HEK293 (cell line): Measurements from ENCODE around the gene PDE4B.

ENCODE experiments used
- CTCF ChIA-PET: fragments of 350-600 bp; formaldehyde crosslinking; extraction: SDS; loops from one replicate; lab custom pipeline; 2021; ENCODE audit warnings: antibody characterized with exemption; lab: Yijun Ruan, JAX
- POLR2A ChIA-PET: fragments of 300-600 bp; formaldehyde crosslinking; extraction: SDS; loops from one replicate; lab custom pipeline; 2020; ENCODE audit warnings: antibody characterized with exemption, inconsistent platforms; lab: Yijun Ruan, JAX
- H3K27ac ChIP-seq: fragments of 200-500 bp; sonication (Bioruptor generic); 2 replicates; pipeline ENCODE4 v1.5.1; 2014; ENCODE audit warnings: low read depth, low read length, control low read depth, inconsistent platforms; ENCODE audit errors: extremely low read depth
- H3K36me3 ChIP-seq, 2 experiments: fragments of 200-500 bp in 1 of 2; sonication (Bioruptor generic) in 1 of 2; 1 replicate in 1 of 2; 2 replicates in 1 of 2; pipeline ENCODE4 v1.5.1; 2014 to 2017; ENCODE audit warnings: inconsistent platforms in 2 of 2, low read length in 2 of 2; ENCODE audit not compliant: control insufficient read depth in 2 of 2, insufficient read depth in 1 of 2
- H3K4me1 ChIP-seq: fragments of 200-500 bp; sonication (Bioruptor generic); 2 replicates; pipeline ENCODE4 v1.5.1; 2014; ENCODE audit warnings: mild to moderate bottlenecking, low read length, inconsistent platforms; ENCODE audit not compliant: control insufficient read depth, insufficient read depth
- H3K4me3 ChIP-seq: 2 replicates; pipeline ENCODE4 v1.5.1; 2011; ENCODE audit warnings: low read depth, mild to moderate bottlenecking, control low read depth, low read length, moderate library complexity
- H3K9me3 ChIP-seq: fragments of 200-500 bp; sonication (Bioruptor generic); 2 replicates; pipeline ENCODE4 v1.5.1; 2014; ENCODE audit warnings: low read depth, low read length, inconsistent platforms; ENCODE audit not compliant: control insufficient read depth, insufficient read depth
- EGR2 ChIP-seq: fragments of 450-650 bp; formaldehyde crosslinking; IDR thresholded peaks from 2 replicates; pipeline ENCODE4 v1.5.1; 2016; ENCODE audit warnings: low read depth, missing biosample characterization, missing genetic modification characterization
- HOXD13 ChIP-seq: sonication (generic); formaldehyde crosslinking; IDR thresholded peaks from 2 replicates; pipeline ENCODE4 v1.8.0; 2022; ENCODE audit warnings: missing genetic modification reagents, borderline replicate concordance
- SALL2 ChIP-seq: fragments of 450-650 bp; formaldehyde crosslinking; IDR thresholded peaks from 2 replicates; pipeline ENCODE4 v1.5.0; 2017; ENCODE audit warnings: missing biosample characterization, mild to moderate bottlenecking, missing genetic modification characterization, borderline replicate concordance
- SCRT2 ChIP-seq: fragments of 450-650 bp; formaldehyde crosslinking; IDR thresholded peaks from 2 replicates; pipeline ENCODE4 v1.5.1; 2016; ENCODE audit warnings: missing biosample characterization, missing genetic modification characterization
- TCF7L2 ChIP-seq: IDR thresholded peaks from 2 replicates; pipeline ENCODE4 v1.6.1; 2011; ENCODE audit warnings: low read depth, mild to moderate bottlenecking, inconsistent platforms, low read length, moderate library complexity, borderline replicate concordance
- ZNF114 ChIP-seq: fragments of 450-650 bp; formaldehyde crosslinking; IDR thresholded peaks from 2 replicates; pipeline ENCODE4 v1.5.0; 2017; ENCODE audit warnings: missing biosample characterization, missing genetic modification characterization
- ZNF138 ChIP-seq: fragments of 450-650 bp; formaldehyde crosslinking; IDR thresholded peaks from 2 replicates; pipeline ENCODE4 v1.5.1; 2016; ENCODE audit warnings: missing biosample characterization, missing genetic modification characterization, borderline replicate concordance
- ZNF221 ChIP-seq: fragments of 450-650 bp; formaldehyde crosslinking; IDR thresholded peaks from 2 replicates; pipeline ENCODE4 v1.5.1; 2017; ENCODE audit warnings: missing biosample characterization, missing genetic modification characterization, borderline replicate concordance
- ZNF311 ChIP-seq: fragments of 450-650 bp; formaldehyde crosslinking; IDR thresholded peaks from 2 replicates; pipeline ENCODE4 v1.5.1; 2017; ENCODE audit warnings: missing biosample characterization, missing genetic modification characterization, borderline replicate concordance
- ZNF341 ChIP-seq: fragments of 450-650 bp; formaldehyde crosslinking; IDR thresholded peaks from 2 replicates; pipeline ENCODE4; 2016; ENCODE audit warnings: low read depth, missing biosample characterization, missing genetic modification characterization
- ZNF391 ChIP-seq: fragments of 450-650 bp; formaldehyde crosslinking; IDR thresholded peaks from 2 replicates; pipeline ENCODE4 v1.5.1; 2016; ENCODE audit warnings: low read depth, missing biosample characterization, missing genetic modification characterization, borderline replicate concordance
- ZNF501 ChIP-seq: fragments of 450-650 bp; formaldehyde crosslinking; IDR thresholded peaks from 2 replicates; pipeline ENCODE4 v1.5.1; 2016; ENCODE audit warnings: missing biosample characterization, missing genetic modification characterization
- TF ChIP-seq, protein P1 (sequence below): fragments of 450-650 bp; formaldehyde crosslinking; IDR thresholded peaks from 2 replicates; pipeline ENCODE4 v1.5.1; 2016; ENCODE audit warnings: missing biosample characterization, missing genetic modification characterization, low read depth
- TF ChIP-seq, protein P2 (sequence below): fragments of 450-650 bp; formaldehyde crosslinking; optimal IDR thresholded peaks from 2 replicates; pipeline ENCODE3; 2016; ENCODE audit warnings: missing biosample characterization, mild to moderate bottlenecking, missing genetic modification characterization
- TF ChIP-seq, protein P3 (sequence below): fragments of 450-650 bp; formaldehyde crosslinking; IDR thresholded peaks from 2 replicates; pipeline ENCODE4 v1.5.1; 2016; ENCODE audit warnings: missing biosample characterization, missing genetic modification characterization, borderline replicate concordance
- TF ChIP-seq, protein P4 (sequence below): fragments of 450-650 bp; formaldehyde crosslinking; IDR thresholded peaks from 2 replicates; pipeline ENCODE4 v1.5.1; 2016; ENCODE audit warnings: missing biosample characterization, missing genetic modification characterization

Gene PDE4B

DNA sequence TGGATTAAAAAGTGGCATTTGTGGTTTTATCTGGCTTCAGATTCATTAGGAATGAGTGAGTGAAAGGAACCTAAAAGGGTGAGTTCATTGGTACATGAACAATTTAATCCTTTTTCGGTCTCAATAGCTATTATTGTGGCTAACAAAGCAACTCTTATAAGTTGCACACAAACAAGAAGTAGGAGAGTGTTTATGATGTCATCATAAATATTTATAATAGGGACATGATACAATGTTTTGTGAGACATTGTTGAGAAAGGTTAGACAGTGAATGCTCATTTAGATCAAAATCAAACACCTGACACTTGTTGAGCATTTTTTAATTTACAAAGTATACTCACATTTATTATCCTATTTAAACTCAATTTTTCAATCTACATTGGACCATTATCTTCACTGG is 363.4 kb downstream of the PDE4B start:
- CTCF ChIA-PET, result no interaction called here
- TF ChIP-seq, protein P1, sequence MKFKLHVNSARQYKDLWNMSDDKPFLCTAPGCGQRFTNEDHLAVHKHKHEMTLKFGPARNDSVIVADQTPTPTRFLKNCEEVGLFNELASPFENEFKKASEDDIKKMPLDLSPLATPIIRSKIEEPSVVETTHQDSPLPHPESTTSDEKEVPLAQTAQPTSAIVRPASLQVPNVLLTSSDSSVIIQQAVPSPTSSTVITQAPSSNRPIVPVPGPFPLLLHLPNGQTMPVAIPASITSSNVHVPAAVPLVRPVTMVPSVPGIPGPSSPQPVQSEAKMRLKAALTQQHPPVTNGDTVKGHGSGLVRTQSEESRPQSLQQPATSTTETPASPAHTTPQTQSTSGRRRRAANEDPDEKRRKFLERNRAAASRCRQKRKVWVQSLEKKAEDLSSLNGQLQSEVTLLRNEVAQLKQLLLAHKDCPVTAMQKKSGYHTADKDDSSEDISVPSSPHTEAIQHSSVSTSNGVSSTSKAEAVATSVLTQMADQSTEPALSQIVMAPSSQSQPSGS (tag by site-specific recombination), result peak; percentile 61; the same call in 1 of the 2 replicates
- TF ChIP-seq ZNF138 (tag by site-specific recombination) (no peak), SALL2 (no peak), ZNF221 (no peak), TCF7L2 (no peak), EGR2 (no peak), SCRT2 (tag by site-specific recombination) (peak; percentile 52; the same call in 1 of the 2 replicates), ZNF391 (no peak), HOXD13 (CRISPR knock-in tag) (no peak), ZNF501 (no peak), ZNF341 (tag by site-specific recombination) (no peak), ZNF311 (tag by site-specific recombination) (no peak), ZNF114 (tag by site-specific recombination) (no peak)
- TF ChIP-seq, protein P2, sequence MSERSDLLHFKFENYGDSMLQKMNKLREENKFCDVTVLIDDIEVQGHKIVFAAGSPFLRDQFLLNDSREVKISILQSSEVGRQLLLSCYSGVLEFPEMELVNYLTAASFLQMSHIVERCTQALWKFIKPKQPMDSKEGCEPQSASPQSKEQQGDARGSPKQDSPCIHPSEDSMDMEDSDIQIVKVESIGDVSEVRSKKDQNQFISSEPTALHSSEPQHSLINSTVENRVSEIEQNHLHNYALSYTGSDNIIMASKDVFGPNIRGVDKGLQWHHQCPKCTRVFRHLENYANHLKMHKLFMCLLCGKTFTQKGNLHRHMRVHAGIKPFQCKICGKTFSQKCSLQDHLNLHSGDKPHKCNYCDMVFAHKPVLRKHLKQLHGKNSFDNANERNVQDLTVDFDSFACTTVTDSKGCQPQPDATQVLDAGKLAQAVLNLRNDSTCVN (tag by site-specific recombination), result no peak
- TF ChIP-seq, protein P3, sequence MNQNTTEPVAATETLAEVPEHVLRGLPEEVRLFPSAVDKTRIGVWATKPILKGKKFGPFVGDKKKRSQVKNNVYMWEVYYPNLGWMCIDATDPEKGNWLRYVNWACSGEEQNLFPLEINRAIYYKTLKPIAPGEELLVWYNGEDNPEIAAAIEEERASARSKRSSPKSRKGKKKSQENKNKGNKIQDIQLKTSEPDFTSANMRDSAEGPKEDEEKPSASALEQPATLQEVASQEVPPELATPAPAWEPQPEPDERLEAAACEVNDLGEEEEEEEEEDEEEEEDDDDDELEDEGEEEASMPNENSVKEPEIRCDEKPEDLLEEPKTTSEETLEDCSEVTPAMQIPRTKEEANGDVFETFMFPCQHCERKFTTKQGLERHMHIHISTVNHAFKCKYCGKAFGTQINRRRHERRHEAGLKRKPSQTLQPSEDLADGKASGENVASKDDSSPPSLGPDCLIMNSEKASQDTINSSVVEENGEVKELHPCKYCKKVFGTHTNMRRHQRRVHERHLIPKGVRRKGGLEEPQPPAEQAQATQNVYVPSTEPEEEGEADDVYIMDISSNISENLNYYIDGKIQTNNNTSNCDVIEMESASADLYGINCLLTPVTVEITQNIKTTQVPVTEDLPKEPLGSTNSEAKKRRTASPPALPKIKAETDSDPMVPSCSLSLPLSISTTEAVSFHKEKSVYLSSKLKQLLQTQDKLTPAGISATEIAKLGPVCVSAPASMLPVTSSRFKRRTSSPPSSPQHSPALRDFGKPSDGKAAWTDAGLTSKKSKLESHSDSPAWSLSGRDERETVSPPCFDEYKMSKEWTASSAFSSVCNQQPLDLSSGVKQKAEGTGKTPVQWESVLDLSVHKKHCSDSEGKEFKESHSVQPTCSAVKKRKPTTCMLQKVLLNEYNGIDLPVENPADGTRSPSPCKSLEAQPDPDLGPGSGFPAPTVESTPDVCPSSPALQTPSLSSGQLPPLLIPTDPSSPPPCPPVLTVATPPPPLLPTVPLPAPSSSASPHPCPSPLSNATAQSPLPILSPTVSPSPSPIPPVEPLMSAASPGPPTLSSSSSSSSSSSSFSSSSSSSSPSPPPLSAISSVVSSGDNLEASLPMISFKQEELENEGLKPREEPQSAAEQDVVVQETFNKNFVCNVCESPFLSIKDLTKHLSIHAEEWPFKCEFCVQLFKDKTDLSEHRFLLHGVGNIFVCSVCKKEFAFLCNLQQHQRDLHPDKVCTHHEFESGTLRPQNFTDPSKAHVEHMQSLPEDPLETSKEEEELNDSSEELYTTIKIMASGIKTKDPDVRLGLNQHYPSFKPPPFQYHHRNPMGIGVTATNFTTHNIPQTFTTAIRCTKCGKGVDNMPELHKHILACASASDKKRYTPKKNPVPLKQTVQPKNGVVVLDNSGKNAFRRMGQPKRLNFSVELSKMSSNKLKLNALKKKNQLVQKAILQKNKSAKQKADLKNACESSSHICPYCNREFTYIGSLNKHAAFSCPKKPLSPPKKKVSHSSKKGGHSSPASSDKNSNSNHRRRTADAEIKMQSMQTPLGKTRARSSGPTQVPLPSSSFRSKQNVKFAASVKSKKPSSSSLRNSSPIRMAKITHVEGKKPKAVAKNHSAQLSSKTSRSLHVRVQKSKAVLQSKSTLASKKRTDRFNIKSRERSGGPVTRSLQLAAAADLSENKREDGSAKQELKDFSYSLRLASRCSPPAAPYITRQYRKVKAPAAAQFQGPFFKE (tag by site-specific recombination), result no peak
- TF ChIP-seq, protein P4, sequence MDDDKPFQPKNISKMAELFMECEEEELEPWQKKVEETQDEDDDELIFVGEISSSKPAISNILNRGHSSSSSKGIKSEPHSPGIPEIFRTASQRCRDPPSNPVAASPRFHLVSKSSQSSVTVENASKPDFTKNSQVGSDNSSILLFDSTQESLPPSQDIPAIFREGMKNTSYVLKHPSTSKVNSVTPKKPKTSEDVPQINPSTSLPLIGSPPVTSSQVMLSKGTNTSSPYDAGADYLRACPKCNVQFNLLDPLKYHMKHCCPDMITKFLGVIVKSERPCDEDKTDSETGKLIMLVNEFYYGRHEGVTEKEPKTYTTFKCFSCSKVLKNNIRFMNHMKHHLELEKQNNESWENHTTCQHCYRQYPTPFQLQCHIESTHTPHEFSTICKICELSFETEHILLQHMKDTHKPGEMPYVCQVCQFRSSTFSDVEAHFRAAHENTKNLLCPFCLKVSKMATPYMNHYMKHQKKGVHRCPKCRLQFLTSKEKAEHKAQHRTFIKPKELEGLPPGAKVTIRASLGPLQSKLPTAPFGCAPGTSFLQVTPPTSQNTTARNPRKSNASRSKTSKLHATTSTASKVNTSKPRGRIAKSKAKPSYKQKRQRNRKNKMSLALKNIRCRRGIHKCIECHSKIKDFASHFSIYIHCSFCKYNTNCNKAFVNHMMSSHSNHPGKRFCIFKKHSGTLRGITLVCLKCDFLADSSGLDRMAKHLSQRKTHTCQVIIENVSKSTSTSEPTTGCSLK, result no peak
- Histone ChIP-seq H3K9me3 (no peaks in the 10 kb centered on the region), H3K4me1 (no peaks in the 10 kb centered on the region), H3K27ac (no peak overlapping the region), H3K4me3 (no peak overlapping the region), H3K36me3 (no peaks in the 10 kb centered on the region)
- POLR2A ChIA-PET, result no interaction called here
